Measurements from ENCODE around the gene CEACAM19. TPM values are rescaled to one million over a fixed set of nuclear protein-coding genes. Genes with fewer than 3 reads are reported as not detected.

CEACAM19 gene
- total and polyA plus RNA-seq, 2 donors (not counting 1 experiment from before 2014, with no cell fraction given): 7.8 to 9.9 TPM

GRCh38 chr19:44729516-44730033 lies 58.3 kb downstream of the CEACAM19 start:
- Histone ChIP-seq H3K27me3 (ENCODE audit: control insufficient read depth, insufficient read depth, low read length) (no peaks in the 10 kb centered on the region), H2AFZ (ENCODE audit: low read length) (no peak overlapping the region), H3K4me2 (ENCODE audit: extremely low read depth, insufficient read depth, low read length) (no peak overlapping the region), H3K9me3 (ENCODE audit: control insufficient read depth, insufficient read depth, low read depth, low read length) (no peaks in the 10 kb centered on the region), H3K27ac (ENCODE audit: insufficient read depth, low read length) (no peak overlapping the region), H3K4me1 (ENCODE audit: control insufficient read depth, extremely low read depth, insufficient read depth, low read length) (peaks cover 2% of the 10 kb centered on the region), H3K4me3 (replicated peaks in 1 of 4; ENCODE audit: control extremely low read depth in 1 of 4, insufficient read depth in 1 of 4, low read depth in 3 of 4, low read length in 4 of 4) (no peak overlapping the region), H4K20me1 (ENCODE audit: control insufficient read depth, extremely low read depth, insufficient read depth, low read length) (no peaks in the 10 kb centered on the region), H3K9ac (ENCODE audit: insufficient read depth, low read length) (no peak overlapping the region), H3K79me2 (ENCODE audit: control insufficient read depth, insufficient read depth, low read length) (no peaks in the 10 kb centered on the region), H3K36me3 (ENCODE audit: control insufficient read depth, insufficient read depth, low read length) (no peaks in the 10 kb centered on the region)
- TF ChIP-seq CTCF (conservative IDR thresholded peaks at IDR 0.05 in 1 of 2, IDR thresholded peaks at IDR 0.05 in 1 of 2; ENCODE audit: low read depth in 1 of 2, low read length in 2 of 2): no peak
- no peak for TF ChIP-seq EZH2 (IDR thresholded peaks at IDR 0.05; ENCODE audit: low read length, missing control alignments)
- DNase-seq (ENCODE audit: low read depth in 2 of 2): no peak

GRCh38 chr19:44731081-44731480 lies 59.8 kb downstream of the CEACAM19 start:
- H3K27ac ChIP-seq (ENCODE audit: insufficient read depth, low read length): no peak overlapping the region
- H4K20me1 ChIP-seq (ENCODE audit: control insufficient read depth, extremely low read depth, insufficient read depth, low read length): no peaks in the 10 kb centered on the region
- no peak overlapping the region for H3K9ac ChIP-seq (ENCODE audit: insufficient read depth, low read length)
- H3K9me3 ChIP-seq (ENCODE audit: control insufficient read depth, insufficient read depth, low read depth, low read length): no peaks in the 10 kb centered on the region
- H3K4me1 ChIP-seq (ENCODE audit: control insufficient read depth, extremely low read depth, insufficient read depth, low read length): no peaks in the 10 kb centered on the region
- no peaks in the 10 kb centered on the region for H3K36me3 ChIP-seq (ENCODE audit: control insufficient read depth, insufficient read depth, low read length)
- H3K4me2 ChIP-seq (ENCODE audit: extremely low read depth, insufficient read depth, low read length): no peak overlapping the region
- no peaks in the 10 kb centered on the region for H3K79me2 ChIP-seq (ENCODE audit: control insufficient read depth, insufficient read depth, low read length)
- no peak for DNase-seq (ENCODE audit: low read depth in 2 of 2)
- no peak overlapping the region for H3K4me3 ChIP-seq (replicated peaks in 1 of 4; ENCODE audit: control extremely low read depth in 1 of 4, insufficient read depth in 1 of 4, low read depth in 3 of 4, low read length in 4 of 4)
- H3K27me3 ChIP-seq (ENCODE audit: control insufficient read depth, insufficient read depth, low read length): no peaks in the 10 kb centered on the region
- no peak overlapping the region for H2AFZ ChIP-seq (ENCODE audit: low read length)
- no peak for TF ChIP-seq CTCF (conservative IDR thresholded peaks at IDR 0.05 in 1 of 2, IDR thresholded peaks at IDR 0.05 in 1 of 2; ENCODE audit: low read depth in 1 of 2, low read length in 2 of 2)
- TF ChIP-seq EZH2 (IDR thresholded peaks at IDR 0.05; ENCODE audit: low read length, missing control alignments): no peak

- H3K4me3 ChIP-seq (replicated peaks in 1 of 4; ENCODE audit: control extremely low read depth in 1 of 4, insufficient read depth in 1 of 4, low read depth in 3 of 4, low read length in 4 of 4): no peak overlapping the region
- H3K27ac ChIP-seq (ENCODE audit: insufficient read depth, low read length): no peak overlapping the region
- H3K79me2 ChIP-seq (ENCODE audit: control insufficient read depth, insufficient read depth, low read length): no peaks in the 10 kb centered on the region
- H3K4me2 ChIP-seq (ENCODE audit: extremely low read depth, insufficient read depth, low read length): no peak overlapping the region
- H3K27me3 ChIP-seq (ENCODE audit: control insufficient read depth, insufficient read depth, low read length): no peaks in the 10 kb centered on the region
- no peaks in the 10 kb centered on the region for H3K9me3 ChIP-seq (ENCODE audit: control insufficient read depth, insufficient read depth, low read depth, low read length)
- no peak for DNase-seq (ENCODE audit: low read depth in 2 of 2)
- no peak overlapping the region for H2AFZ ChIP-seq (ENCODE audit: low read length)
- H3K9ac ChIP-seq (ENCODE audit: insufficient read depth, low read length): no peak overlapping the region
- no peak for TF ChIP-seq CTCF (conservative IDR thresholded peaks at IDR 0.05 in 1 of 2, IDR thresholded peaks at IDR 0.05 in 1 of 2; ENCODE audit: low read depth in 1 of 2, low read length in 2 of 2)
- no peak for TF ChIP-seq EZH2 (IDR thresholded peaks at IDR 0.05; ENCODE audit: low read length, missing control alignments)
- H3K36me3 ChIP-seq (ENCODE audit: control insufficient read depth, insufficient read depth, low read length): no peaks in the 10 kb centered on the region
- no peaks in the 10 kb centered on the region for H3K4me1 ChIP-seq (ENCODE audit: control insufficient read depth, extremely low read depth, insufficient read depth, low read length)
- no peaks in the 10 kb centered on the region for H4K20me1 ChIP-seq (ENCODE audit: control insufficient read depth, extremely low read depth, insufficient read depth, low read length)
These were observed 60.3 kb downstream of the CEACAM19 start for GRCh38 chr19:44731622-44732021.
